K562 (cell line): ENCODE data around the gene FSCN2. TPM values are rescaled to one million over a fixed set of nuclear protein-coding genes. Genes with fewer than 3 reads are reported as not detected.

Source experiments
- CREB3 ChIP-seq: fragments of 450-650 bp; conservative IDR thresholded peaks from 2 replicates; pipeline ENCODE4 v1.6.1; 2016; ENCODE audit warnings: missing genetic modification characterization, low read depth, mild to moderate bottlenecking, missing compliant biosample characterization, moderate library complexity
- FOS ChIP-seq: IDR thresholded peaks from 3 replicates; pipeline ENCODE4 v1.6.1; 2011; ENCODE audit not compliant: insufficient read length; ENCODE audit errors: extremely low read depth
- ID3 ChIP-seq, 2 experiments: fragments of 250-450 bp in 1 of 2; fragments of 450-650 bp in 1 of 2; sonication (Bioruptor Pico) in 1 of 2; IDR thresholded peaks; 2 replicates each; pipeline versions ENCODE4 v1.6.1 to v1.8.0; 2016 to 2021; ENCODE audit warnings: mild to moderate bottlenecking in 2 of 2, moderate library complexity in 2 of 2, missing compliant biosample characterization in 1 of 2, missing genetic modification characterization in 1 of 2
- NR1H2 ChIP-seq: sonication (generic); formaldehyde crosslinking; IDR thresholded peaks from 2 replicates; pipeline ENCODE4 v1.4.0; 2020; ENCODE audit warnings: mild to moderate bottlenecking, missing genetic modification reagents
- PCBP1 ChIP-seq: fragments of 200-400 bp; formaldehyde crosslinking; IDR thresholded peaks from 2 replicates; pipeline ENCODE4 v1.6.1; 2018; ENCODE audit warnings: mild to moderate bottlenecking, low read depth, low read length; ENCODE audit not compliant: poor library complexity, severe bottlenecking
- SMAD1 ChIP-seq: fragments of 150-350 bp; IDR thresholded peaks from 2 replicates; pipeline ENCODE4 v1.6.1; 2014; ENCODE audit warnings: low read length, low read depth; ENCODE audit not compliant: partially characterized antibody
- TEAD1 ChIP-seq, 2 experiments: fragments of 450-650 bp in 1 of 2; sonication (generic) in 1 of 2; formaldehyde crosslinking; IDR thresholded peaks; 2 replicates each; pipeline versions ENCODE4 v1.4.0 to v1.8.0; 2020 to 2022; ENCODE audit warnings: mild to moderate bottlenecking in 2 of 2, missing genetic modification reagents in 1 of 2
- XRCC5 ChIP-seq: fragments of 200-400 bp; formaldehyde crosslinking; IDR thresholded peaks from 2 replicates; pipeline ENCODE4 v1.6.1; 2017; ENCODE audit warnings: low read depth, mild to moderate bottlenecking, low read length
- ZNF592 ChIP-seq: fragments of 450-650 bp; IDR thresholded peaks from 2 replicates; pipeline ENCODE4 v1.6.1; 2017; ENCODE audit warnings: antibody characterized with exemption, mild to moderate bottlenecking
- polyA plus RNA-seq, 8 experiments: library from polyadenylated mRNA; depleted of rRNA in 4 of 8; stranded (reverse) in 5 of 8; unstranded in 3 of 8; fragments of >200 nt; fragmentation: Nextera tagmentation in 2 of 8; fragmentation: Illumina TruSeq in 1 of 8; extraction: Ambion mirVana in 2 of 8; extraction: Trizol in 1 of 8; gene quantifications; 2 replicates each; pipeline versions ENCODE4 v1.2.1 to v1.2.3, GENCODE V29; 2011 to 2014; ENCODE audit warnings: inconsistent platforms in 1 of 8, missing spikeins in 1 of 8
- total RNA-seq, 7 experiments: library from RNA; depleted of rRNA in 6 of 7; stranded (reverse); fragments of >200 nt in 6 of 7; fragmentation: Illumina TruSeq in 2 of 7; extraction: Trizol in 2 of 7; gene quantifications; 2 replicates each; pipeline versions ENCODE4 v1.2.1 to v1.2.3, GENCODE V29; 2011 to 2021; ENCODE audit warnings: low replicate concordance in 1 of 7
- TF ChIP-seq, protein P1 (sequence below), 2 experiments: IDR thresholded peaks; 2 replicates each; pipeline ENCODE4 v1.6.1; 2011; ENCODE audit warnings: borderline replicate concordance in 1 of 2, control low read depth in 1 of 2, low read depth in 1 of 2, low read length in 1 of 2, mild to moderate bottlenecking in 1 of 2, mixed read lengths in 1 of 2, moderate library complexity in 1 of 2; ENCODE audit not compliant: insufficient read depth in 1 of 2, insufficient read length in 1 of 2, poor library complexity in 1 of 2, severe bottlenecking in 1 of 2; ENCODE audit errors: extremely low read depth in 1 of 2

Gene FSCN2
- total and polyA plus RNA-seq, 9 of the 15 experiments (the other 6 are each of a cell fraction or from before 2014, with no cell fraction given) = 0.08 TPM; not detected in 8

DNA sequence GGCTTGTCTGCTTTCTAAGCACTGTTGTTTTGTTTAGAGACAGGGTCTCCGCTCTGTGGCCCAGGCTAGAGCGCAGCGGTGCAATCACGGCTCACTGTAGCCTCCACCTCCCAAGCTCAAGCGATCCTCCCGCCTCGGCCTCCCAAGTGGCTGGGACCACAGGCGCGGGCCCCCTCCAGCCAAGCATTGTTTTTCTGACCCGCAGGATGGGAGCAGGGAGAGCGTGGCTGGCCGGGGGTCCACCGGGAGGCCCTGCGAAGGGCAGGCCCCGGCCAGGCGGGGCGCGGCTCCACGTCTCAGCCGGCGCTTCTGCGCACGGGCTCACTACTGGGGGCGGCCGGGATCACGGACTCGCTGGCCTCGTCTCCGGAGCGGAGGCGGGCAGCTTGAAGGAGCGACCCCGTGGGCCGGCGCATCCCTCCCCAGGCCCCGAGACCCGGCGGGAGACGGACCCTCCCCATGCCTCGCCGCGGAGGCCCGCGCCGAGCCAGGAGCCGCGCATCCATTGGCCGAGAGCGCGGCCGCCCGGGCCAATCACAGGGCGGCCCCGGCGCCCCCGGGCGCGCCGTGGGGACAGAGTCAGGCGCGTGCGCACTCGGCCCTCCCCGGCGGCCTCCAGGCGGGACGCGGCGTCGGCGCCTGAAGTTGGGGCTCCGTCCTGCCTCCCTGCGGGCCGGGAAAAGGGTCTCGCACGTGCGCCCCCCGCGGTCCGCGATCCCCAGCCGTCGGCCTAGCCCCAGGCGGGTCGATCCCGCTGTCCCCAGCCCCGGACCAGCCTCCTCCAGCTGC, 40.5 kb upstream of the FSCN2 start (continued):
- TF ChIP-seq ZNF592 = peak; percentile 95
- TF ChIP-seq, protein P1, sequence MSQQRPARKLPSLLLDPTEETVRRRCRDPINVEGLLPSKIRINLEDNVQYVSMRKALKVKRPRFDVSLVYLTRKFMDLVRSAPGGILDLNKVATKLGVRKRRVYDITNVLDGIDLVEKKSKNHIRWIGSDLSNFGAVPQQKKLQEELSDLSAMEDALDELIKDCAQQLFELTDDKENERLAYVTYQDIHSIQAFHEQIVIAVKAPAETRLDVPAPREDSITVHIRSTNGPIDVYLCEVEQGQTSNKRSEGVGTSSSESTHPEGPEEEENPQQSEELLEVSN (IDR thresholded peaks at IDR 0.05; ENCODE audit: borderline replicate concordance in 1 of 2, extremely low read depth in 1 of 2, insufficient read depth in 1 of 2, insufficient read length in 1 of 2, low read depth in 1 of 2, low read length in 1 of 2, poor library complexity in 1 of 2, severe bottlenecking in 1 of 2) = peak; percentile 89 to 97
- peak; percentile 91 for TF ChIP-seq NR1H2
- TF ChIP-seq FOS = peak; percentile 53
- peak; percentile 79 for TF ChIP-seq PCBP1
- no peak; the same call in 1 of the 2 replicates for TF ChIP-seq CREB3
- TF ChIP-seq SMAD1 = peak; percentile 55
- no peak for TF ChIP-seq XRCC5
- no peak for TF ChIP-seq ID3 (CRISPR knock-in tag; IDR thresholded peaks at IDR 0.05)
- peak; percentile 40; the same call in 1 of the 2 replicates for TF ChIP-seq ID3 (tag; IDR thresholded peaks at IDR 0.05)
- TF ChIP-seq TEAD1 (CRISPR knock-in tag; IDR thresholded peaks at IDR 0.05) = peak in 1 of 2 experiments; percentile 80; a peak in 3 of 4 replicates
